ENCODE data around the gene PPP1R17.

- TF ChIP-seq CTCF (conservative IDR thresholded peaks at IDR 0.05 in 1 of 2, IDR thresholded peaks at IDR 0.05 in 1 of 2; ENCODE audit: low read depth in 1 of 2, low read length in 2 of 2) = no peak
- TF ChIP-seq EZH2 (IDR thresholded peaks at IDR 0.05; ENCODE audit: low read length, missing control alignments) = no peak
Measured at GRCh38 chr7:31642681-31643115, 44.3 kb upstream of the PPP1R17 start.

Measured in fibroblast of lung (primary cell).